ENCODE measurements around the gene OSBPL8. TPM values are rescaled to one million over a fixed set of nuclear protein-coding genes. Genes with fewer than 3 reads are reported as not detected.
"Not testable (repeated sequence)": the region's sequence is repeated elsewhere in the genome, so short reads cannot be mapped to it uniquely, and the experiment has no call there.

The OSBPL8 gene
- total RNA-seq, 2 experiments from 2014 or later, result 84.4 to 85.7 TPM

DNA sequence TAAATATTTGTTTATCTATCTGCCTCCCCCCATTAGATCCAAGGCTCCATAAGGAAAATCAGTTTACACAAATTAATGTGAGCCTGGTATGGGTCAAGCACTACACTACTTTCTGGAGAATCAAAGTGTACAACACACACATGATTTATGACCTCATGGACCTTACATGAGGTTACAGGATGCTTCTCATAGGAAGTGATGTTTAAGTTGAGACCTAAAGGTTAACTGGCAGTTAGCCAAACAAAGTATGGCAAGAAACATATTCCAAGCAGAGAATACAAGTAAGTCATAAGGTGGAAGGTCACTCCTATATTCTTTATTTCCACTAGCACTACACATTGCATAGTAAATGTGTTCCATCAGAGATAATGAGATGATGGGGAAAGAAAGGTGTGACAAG, 39.2 kb downstream of the OSBPL8 start:
- Mint-ChIP-seq H3K4me3 (no peak overlapping the region), H3K27me3 (no peaks in the 10 kb centered on the region), H3K36me3 (peaks cover 63% of the 10 kb centered on the region), H3K9me3 (peaks cover 24% of the 10 kb centered on the region), H3K27ac (no peak overlapping the region), H3K4me1 (peaks cover 36% of the 10 kb centered on the region)
- no peak for DNase-seq

DNA sequence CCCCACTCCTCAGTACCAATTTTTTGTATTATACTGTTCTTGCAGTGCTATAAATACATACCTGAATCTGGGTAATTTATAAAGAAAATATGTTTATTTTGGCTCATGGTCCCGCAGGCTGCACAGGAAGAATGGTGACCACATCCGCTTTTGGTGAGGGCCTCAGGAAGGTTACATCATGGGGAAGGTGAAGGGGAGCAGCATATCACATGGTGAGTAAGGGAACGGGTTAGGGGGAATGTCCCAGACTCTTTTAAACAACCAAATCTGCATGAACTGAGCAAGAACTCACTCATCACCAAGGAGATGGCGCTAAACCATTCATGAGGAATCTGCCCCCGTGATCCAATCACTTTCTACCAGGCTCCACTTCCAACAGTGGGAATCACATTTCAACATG, 40.0 kb downstream of the OSBPL8 start:
- Mint-ChIP-seq H3K27me3 (no peaks in the 10 kb centered on the region), H3K4me1 (peaks cover 36% of the 10 kb centered on the region), H3K36me3 (peaks cover 67% of the 10 kb centered on the region), H3K9me3 (peaks cover 27% of the 10 kb centered on the region), H3K4me3 (no peak overlapping the region), H3K27ac (peak overlapping the region; percentile 55)
- DNase-seq, result peak; percentile 10

DNA sequence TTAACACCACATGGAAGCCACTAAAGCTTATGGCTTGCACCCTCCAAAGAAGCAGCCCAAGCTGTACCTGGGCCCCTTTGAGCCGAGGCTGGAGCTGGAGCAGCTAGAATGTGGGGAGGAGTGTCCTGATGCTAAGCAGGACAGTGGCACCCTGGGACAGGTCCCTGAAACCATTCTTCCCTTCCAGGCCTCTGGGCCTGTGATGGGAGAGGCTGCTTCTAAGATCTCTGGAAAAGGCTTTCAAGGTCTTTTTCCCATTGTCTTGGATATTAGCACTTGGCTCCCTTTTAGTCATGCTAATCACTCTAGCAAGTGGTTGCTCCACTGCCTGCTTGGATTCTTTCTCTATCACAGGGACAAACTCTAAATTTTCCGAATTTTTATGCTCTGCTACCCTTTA, 40.9 kb downstream of the OSBPL8 start:
- Mint-ChIP-seq H3K4me3 (no peak overlapping the region), H3K36me3 (peaks cover 67% of the 10 kb centered on the region), H3K4me1 (peaks cover 35% of the 10 kb centered on the region), H3K27me3 (no peaks in the 10 kb centered on the region), H3K27ac (no peak overlapping the region), H3K9me3 (peaks cover 30% of the 10 kb centered on the region)
- no peak for DNase-seq

DNA sequence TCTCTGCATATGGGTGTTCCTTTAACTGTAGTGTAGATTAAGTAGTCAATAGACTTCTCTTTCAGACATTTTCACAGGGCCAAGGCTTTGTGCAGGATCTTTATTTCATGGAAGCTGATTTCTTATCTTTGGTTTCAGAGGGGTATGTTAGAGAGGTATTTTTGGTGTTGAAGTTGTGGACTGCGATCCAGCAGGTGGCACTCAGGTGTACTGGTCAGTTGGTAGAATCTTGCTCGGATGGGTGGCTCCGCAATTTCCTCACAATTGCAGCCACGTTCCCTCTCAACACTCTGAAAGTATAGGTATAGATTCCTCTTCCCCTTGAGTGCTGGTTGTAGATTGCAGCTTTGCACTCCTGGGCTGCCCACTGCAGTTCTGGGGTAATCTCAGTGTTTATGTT, 44.3 kb downstream of the OSBPL8 start:
- no peaks in the 10 kb centered on the region for H3K27me3 Mint-ChIP-seq
- peaks cover 26% of the 10 kb centered on the region for H3K9me3 Mint-ChIP-seq
- H3K4me3 Mint-ChIP-seq, result no peak overlapping the region
- no peak for DNase-seq
- H3K27ac Mint-ChIP-seq, result no peak overlapping the region
- H3K4me1 Mint-ChIP-seq, result peaks cover 22% of the 10 kb centered on the region
- H3K36me3 Mint-ChIP-seq, result peaks cover 49% of the 10 kb centered on the region

DNA sequence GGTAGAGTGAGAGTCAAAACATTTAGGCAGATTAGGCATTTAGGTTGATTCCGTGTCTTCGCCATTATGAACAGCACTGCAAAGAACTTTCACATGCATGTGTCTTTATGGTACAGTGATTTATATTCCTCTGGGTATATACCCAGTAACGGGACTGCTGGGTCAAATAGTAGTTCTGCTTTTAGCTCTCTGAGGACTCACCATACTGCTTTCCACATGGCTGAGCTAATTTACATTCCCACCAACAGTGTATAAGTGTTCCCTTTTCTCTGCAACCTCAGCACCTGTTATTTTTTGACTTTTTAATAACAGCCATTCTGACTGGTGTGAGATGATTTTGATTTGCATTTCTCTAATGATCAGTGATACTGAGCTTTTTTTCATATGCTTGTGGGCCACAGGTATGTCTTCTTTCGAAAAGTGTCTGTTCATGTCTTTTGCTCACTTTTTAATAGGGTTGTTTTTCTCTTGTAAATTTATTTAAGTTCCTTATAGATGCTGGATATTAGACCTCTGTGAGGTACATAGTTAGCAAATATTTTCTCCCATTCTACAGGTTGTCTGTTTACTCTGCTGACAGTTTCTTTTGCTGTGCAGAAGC, 48.4 kb downstream of the OSBPL8 start:
- not testable (repeated sequence) for H3K4me3 Mint-ChIP-seq, H3K27me3 Mint-ChIP-seq, DNase-seq, H3K27ac Mint-ChIP-seq
- Mint-ChIP-seq H3K9me3 (peaks cover 15% of the 10 kb centered on the region), H3K36me3 (peaks cover 44% of the 10 kb centered on the region), H3K4me1 (peaks cover 14% of the 10 kb centered on the region)

DNA sequence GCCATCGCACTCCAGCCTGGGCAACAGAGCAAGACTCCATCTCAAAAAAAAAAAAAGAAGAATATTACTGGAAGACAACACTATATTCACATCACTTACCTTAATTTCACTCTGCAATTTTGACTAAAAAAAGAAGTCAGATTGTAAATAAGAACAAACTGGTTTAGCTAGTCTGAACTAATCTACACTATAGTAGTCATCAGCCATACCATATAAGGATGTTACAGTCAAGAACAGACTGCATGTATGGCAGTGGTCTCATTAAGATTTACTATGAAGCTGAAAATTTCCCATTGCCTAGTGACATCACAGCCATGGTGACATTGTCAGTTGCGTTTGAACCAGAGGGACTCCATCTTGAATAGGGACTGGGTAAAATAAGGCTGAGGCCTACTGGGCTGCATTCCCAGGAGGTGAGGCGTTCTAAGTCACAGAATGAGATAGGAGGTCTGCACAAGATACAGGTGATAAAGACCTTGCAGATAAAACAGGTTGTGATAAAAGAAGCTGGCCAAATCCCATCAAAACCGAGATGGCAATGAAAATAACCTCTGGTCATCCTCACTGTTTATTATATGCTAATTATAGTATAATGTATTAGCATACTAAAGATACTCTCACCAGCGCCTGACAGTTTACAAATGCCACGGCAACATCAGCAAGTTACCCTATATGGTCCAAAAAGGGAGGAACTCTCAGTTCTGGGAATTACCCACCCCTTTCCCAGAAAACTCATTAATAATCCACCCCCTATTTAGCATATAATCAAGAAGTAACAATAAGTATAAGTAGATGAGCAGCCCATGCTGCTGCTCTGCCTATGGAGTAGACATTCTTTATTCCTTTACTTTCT, 51.2 kb downstream of the OSBPL8 start:
- Mint-ChIP-seq H3K27me3 (no peaks in the 10 kb centered on the region), H3K36me3 (peaks cover 46% of the 10 kb centered on the region), H3K4me3 (no peak overlapping the region), H3K9me3 (peaks cover 11% of the 10 kb centered on the region), H3K27ac (no peak overlapping the region), H3K4me1 (peaks cover 13% of the 10 kb centered on the region)
- DNase-seq, result no peak

DNA sequence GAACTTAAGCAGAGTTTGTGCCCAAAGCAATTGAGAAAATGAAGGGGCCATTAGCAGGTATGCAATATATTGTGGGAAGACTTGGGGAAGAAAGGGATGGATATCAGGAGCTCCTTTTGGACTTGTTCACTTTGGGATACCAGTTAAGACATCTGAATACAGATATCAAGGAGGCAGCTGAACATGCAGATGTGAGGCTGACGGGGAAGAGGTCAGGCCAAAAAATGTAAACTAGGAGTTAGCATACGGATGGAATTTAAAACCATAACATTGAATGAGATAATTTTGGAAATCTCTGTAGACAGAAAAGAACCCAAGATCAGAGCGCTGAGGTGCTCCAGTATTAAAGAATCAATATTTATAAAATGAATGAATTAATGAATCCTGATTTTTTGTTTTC, 53.4 kb downstream of the OSBPL8 start:
- peaks cover 54% of the 10 kb centered on the region for H3K36me3 Mint-ChIP-seq
- no peaks in the 10 kb centered on the region for H3K27me3 Mint-ChIP-seq
- peaks cover 2% of the 10 kb centered on the region for H3K9me3 Mint-ChIP-seq
- no peak overlapping the region for H3K4me3 Mint-ChIP-seq
- no peak overlapping the region for H3K27ac Mint-ChIP-seq
- DNase-seq, result no peak
- peaks cover 17% of the 10 kb centered on the region for H3K4me1 Mint-ChIP-seq

DNA sequence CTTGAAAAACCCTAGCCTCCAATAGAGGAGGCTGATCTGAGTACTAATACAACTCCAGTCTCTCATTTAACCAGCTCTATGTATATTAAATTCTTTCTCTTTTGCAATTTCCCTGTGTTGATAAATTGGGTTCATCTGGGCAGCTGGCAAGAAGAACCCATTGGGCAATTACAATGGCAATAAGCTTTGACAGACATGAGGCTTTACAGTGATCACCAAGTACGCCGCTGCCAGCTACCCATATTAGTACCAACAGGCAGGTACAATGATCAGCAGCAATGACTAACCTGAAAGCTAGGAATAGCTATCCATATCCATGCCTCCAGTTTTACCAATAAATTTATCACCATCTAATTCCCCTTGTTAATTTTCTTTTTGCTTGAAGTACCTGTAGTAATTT, 54.5 kb downstream of the OSBPL8 start:
- H3K27ac Mint-ChIP-seq, result no peak overlapping the region
- no peaks in the 10 kb centered on the region for H3K27me3 Mint-ChIP-seq
- H3K4me1 Mint-ChIP-seq, result peaks cover 14% of the 10 kb centered on the region
- no peak for DNase-seq
- peaks cover 56% of the 10 kb centered on the region for H3K36me3 Mint-ChIP-seq
- peaks cover 2% of the 10 kb centered on the region for H3K9me3 Mint-ChIP-seq
- no peak overlapping the region for H3K4me3 Mint-ChIP-seq

DNA sequence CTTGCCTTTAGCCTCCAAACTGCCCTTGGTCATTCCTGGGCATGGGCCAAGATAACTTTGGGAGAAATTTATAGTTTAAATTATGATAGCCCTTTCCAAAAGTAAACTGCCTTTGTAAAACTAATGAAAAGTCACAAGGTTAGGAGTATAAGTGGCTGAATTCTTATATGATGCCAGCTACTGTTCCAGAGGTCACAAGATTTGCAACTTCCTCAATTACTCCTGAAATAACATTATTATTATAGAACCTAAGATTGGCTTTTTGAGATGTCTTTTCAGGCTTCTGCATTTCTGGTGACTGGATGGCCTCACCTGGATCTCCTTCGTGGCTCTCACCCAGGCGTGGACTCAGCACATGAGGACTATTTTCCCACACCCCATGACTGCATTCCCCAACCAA, 55.0 kb downstream of the OSBPL8 start:
- peaks cover 2% of the 10 kb centered on the region for H3K9me3 Mint-ChIP-seq
- DNase-seq, result no peak
- no peaks in the 10 kb centered on the region for H3K27me3 Mint-ChIP-seq
- no peak overlapping the region for H3K4me3 Mint-ChIP-seq
- H3K27ac Mint-ChIP-seq, result no peak overlapping the region
- peaks cover 58% of the 10 kb centered on the region for H3K36me3 Mint-ChIP-seq
- peaks cover 14% of the 10 kb centered on the region for H3K4me1 Mint-ChIP-seq

DNA sequence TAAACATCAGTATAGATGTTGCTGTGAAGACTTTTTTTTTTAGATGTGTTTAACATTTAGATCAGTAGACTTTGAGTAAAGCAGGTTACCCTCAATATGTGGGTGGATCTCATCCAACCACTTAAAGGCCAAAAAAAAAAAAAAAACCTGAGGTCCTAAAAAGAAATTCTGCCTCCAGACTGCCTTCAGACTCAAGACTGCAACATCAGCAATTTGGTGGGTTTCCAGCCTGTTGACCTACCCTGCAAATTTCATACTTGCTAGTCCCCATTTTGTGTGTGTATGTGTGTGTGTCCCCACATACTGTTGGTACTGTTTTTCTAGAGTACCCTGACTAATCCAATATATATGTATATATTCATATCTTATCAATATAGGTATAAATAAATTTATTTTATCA, 55.6 kb downstream of the OSBPL8 start:
- H3K36me3 Mint-ChIP-seq, result peaks cover 60% of the 10 kb centered on the region
- H3K4me1 Mint-ChIP-seq, result peaks cover 14% of the 10 kb centered on the region
- peaks cover 2% of the 10 kb centered on the region for H3K9me3 Mint-ChIP-seq
- no peaks in the 10 kb centered on the region for H3K27me3 Mint-ChIP-seq
- H3K4me3 Mint-ChIP-seq, result no peak overlapping the region
- no peak overlapping the region for H3K27ac Mint-ChIP-seq
- DNase-seq, result no peak

DNA sequence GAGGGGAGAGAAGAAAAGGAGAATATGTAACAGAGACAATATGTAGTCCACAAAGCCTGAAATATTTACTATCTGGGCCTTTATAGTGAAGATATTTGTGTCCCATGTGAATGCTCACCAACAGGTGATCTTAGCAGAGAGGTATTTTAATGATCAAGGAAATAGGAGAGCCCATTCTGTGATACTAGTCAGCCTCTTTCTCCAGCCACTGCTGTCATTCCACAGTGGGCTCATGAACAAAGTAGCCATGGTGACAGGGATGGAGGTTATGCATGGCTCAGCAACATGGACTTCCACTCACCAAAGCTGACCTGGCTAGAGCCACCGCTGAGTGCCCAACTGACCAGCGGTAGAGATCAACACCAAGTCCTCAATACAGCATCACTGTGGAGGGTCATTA, 58.2 kb downstream of the OSBPL8 start:
- Mint-ChIP-seq H3K36me3 (peaks cover 54% of the 10 kb centered on the region), H3K9me3 (peaks cover 5% of the 10 kb centered on the region), H3K4me1 (peaks cover 11% of the 10 kb centered on the region), H3K27me3 (no peaks in the 10 kb centered on the region), H3K27ac (no peak overlapping the region), H3K4me3 (no peak overlapping the region)
- no peak for DNase-seq

DNA sequence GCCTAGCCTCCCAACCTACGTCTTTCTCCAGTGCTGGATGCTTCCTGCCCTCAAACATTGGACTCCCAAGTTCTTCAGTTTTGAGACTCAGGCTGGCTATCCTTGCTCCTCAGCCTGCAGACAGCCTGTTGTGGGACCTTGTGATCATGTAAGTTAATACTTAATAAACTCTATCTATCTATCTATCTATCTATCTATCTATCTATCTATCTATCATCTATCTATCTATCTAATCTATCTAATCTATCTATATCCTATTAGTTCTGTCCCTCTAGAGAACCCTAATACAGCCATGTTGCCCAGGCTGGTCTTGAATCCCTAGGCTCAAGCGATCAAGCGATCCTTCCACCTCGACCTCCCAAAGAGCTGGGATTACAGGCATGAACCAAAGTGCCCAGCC, 60.4 kb downstream of the OSBPL8 start:
- not testable (repeated sequence) for DNase-seq, H3K27ac Mint-ChIP-seq, H3K4me3 Mint-ChIP-seq, H3K27me3 Mint-ChIP-seq, H3K4me1 Mint-ChIP-seq
- Mint-ChIP-seq H3K9me3 (peaks cover 20% of the 10 kb centered on the region), H3K36me3 (peaks cover 56% of the 10 kb centered on the region)

DNA sequence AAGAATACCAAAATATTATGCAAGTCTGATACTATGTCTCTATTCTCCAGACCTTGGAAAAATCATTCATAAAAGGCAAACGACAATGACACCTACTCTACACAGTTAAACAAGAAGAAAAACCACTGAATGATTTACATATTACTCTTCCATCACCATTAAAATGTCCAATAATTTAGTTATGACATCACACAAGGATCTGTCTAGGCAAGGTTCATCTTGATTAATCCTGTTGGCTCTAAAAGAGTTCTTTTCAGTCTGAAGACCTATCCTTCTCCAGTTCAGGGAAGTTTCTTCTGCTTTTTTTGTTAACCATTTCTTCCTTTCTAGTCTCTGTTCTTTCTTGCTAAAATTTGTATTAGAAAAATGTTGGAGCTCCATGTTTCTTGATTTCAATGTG, 64.0 kb downstream of the OSBPL8 start:
- Mint-ChIP-seq H3K36me3 (peaks cover 55% of the 10 kb centered on the region), H3K4me1 (peaks cover 5% of the 10 kb centered on the region), H3K9me3 (peaks cover 26% of the 10 kb centered on the region), H3K27ac (no peak overlapping the region), H3K27me3 (no peaks in the 10 kb centered on the region), H3K4me3 (no peak overlapping the region)
- no peak for DNase-seq

DNA sequence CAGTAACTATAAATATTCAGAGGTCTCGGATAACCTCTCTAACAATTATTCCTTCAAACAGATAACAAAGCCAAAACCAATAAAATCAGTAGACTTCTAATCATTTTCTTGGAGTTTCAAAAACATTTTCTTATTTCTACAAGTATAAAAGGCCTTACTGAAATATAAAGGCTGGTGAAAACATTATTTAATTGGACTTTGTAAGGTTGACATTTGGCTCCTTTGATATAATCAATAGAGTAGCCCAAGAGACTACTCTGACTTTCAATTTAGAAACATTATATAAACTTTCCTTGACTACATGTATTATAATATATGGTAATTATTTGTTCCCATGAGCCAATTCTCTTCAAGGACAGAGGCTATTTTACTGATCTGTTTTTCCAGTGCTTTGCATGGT, 68.3 kb downstream of the OSBPL8 start:
- peaks cover 50% of the 10 kb centered on the region for H3K36me3 Mint-ChIP-seq
- no peak for DNase-seq
- H3K4me3 Mint-ChIP-seq, result no peak overlapping the region
- H3K27ac Mint-ChIP-seq, result no peak overlapping the region
- peaks cover 26% of the 10 kb centered on the region for H3K4me1 Mint-ChIP-seq
- no peaks in the 10 kb centered on the region for H3K27me3 Mint-ChIP-seq
- peaks cover 27% of the 10 kb centered on the region for H3K9me3 Mint-ChIP-seq

DNA sequence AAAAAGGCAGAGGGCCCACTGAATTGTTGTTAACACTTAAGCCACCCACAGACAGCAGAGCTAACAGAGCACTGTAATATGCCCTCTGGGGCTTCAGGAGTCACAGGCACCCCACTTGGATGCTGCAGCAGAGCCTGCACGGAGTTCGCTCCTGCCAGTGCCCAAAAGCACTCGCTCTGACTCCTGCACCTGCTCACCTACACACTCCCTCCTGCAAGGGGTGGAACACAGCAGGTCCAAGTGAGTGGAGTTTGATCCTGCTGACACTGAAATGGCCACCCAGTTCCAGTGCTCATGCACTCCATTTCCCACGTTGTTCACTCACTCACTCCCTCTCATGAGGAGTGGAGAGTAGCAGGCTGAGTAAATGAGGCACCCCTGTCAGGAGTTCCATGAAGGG, 68.8 kb downstream of the OSBPL8 start:
- Mint-ChIP-seq H3K4me1 (peaks cover 26% of the 10 kb centered on the region), H3K27ac (no peak overlapping the region), H3K36me3 (peaks cover 47% of the 10 kb centered on the region), H3K27me3 (no peaks in the 10 kb centered on the region), H3K9me3 (peaks cover 22% of the 10 kb centered on the region), H3K4me3 (no peak overlapping the region)
- no peak for DNase-seq

DNA sequence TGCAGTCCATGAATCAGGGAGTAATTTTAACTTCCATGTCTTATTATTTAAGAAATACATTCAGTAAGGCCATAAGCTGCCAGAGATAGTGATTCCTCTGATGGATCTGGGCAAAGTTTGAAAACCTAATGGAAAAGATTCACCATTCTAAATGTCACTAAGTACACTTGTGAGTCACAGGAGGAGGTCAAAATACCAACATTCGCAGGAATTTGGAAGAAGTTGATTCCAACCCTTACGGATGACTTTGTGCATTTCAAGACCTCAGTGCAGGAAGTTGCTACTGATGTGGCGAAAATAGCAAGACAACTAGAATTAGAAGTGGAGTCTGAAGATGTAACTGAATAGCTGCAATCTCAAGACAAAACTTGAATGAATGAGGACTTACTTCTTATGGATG, 69.8 kb downstream of the OSBPL8 start:
- H3K9me3 Mint-ChIP-seq, result peaks cover 18% of the 10 kb centered on the region
- DNase-seq, result no peak
- H3K27ac Mint-ChIP-seq, result no peak overlapping the region
- no peak overlapping the region for H3K4me3 Mint-ChIP-seq
- H3K27me3 Mint-ChIP-seq, result no peaks in the 10 kb centered on the region
- H3K4me1 Mint-ChIP-seq, result peaks cover 26% of the 10 kb centered on the region
- H3K36me3 Mint-ChIP-seq, result peaks cover 39% of the 10 kb centered on the region

Data from activated naive CD8-positive, alpha-beta T cell treated with anti-CD3 and anti-CD28 coated beads for 36 hours (primary cell).